Measurements from ENCODE around the gene ATG2A.

ATG2A gene

GRCh38 chr11:64894812-64895452, 22.1 kb downstream of the ATG2A start:
- no peak for TF ChIP-seq CTCF (IDR thresholded peaks at IDR 0.05)
- no peak for TF ChIP-seq ZFX (IDR thresholded peaks at IDR 0.05; ENCODE audit: borderline replicate concordance)
- H3K27ac ChIP-seq: no peak overlapping the region

- H3K27ac ChIP-seq: no peak overlapping the region
- no peak for TF ChIP-seq ZFX (IDR thresholded peaks at IDR 0.05; ENCODE audit: borderline replicate concordance)
- TF ChIP-seq CTCF (IDR thresholded peaks at IDR 0.05): peak; percentile 96
Measured at GRCh38 chr11:64894070-64894811, 22.8 kb downstream of the ATG2A start.

GRCh38 chr11:64893194-64894069, 23.6 kb downstream of the ATG2A start:
- peak overlapping the region; percentile 40 for H3K27ac ChIP-seq
- TF ChIP-seq ZFX (IDR thresholded peaks at IDR 0.05; ENCODE audit: borderline replicate concordance): no peak
- no peak for TF ChIP-seq CTCF (IDR thresholded peaks at IDR 0.05)

DNA sequence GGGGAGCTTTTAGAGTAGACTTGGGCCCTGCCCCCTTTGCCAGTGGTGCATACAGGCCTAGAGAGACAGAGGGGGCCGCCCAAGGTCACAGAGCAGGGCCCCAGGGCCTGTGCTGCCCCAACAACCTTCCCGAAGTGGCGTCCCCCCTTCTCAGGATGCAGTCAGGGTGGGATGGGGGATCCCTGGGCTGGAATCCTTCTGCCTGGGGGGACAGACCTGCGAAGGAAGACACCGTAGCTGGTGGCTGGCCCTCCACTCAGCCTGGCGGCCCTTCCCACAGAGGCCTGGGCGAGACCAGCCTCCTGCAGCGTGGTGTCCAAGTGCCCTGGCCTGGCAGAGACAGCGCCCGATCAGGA, 24.2 kb downstream of the ATG2A start:
- peak overlapping the region; percentile 40 for H3K27ac ChIP-seq
- no peak for TF ChIP-seq CTCF (IDR thresholded peaks at IDR 0.05)

DNA sequence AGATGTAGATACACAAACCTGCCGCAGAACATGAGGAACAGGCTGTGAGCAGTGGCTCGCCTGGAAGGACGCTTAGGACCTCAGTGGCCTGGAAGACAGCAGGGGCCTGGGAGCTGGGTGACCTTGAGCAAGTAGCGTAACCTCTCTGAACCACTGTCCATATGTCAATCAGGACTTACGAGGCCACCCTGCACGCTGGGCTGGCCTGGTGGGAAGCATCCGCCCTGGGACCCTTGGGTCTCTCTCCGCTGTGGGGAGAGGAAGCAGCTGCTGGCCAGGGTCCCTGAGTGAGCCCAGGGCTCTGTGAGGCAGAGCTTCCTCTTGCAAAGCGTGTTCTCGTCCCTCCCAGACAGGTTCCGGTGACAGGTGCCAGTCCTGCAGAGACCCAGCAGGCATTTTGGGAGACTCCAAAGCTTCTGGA, 24.6 kb downstream of the ATG2A start:
- no peak for TF ChIP-seq ZFX (IDR thresholded peaks at IDR 0.05; ENCODE audit: borderline replicate concordance)
- no peak for TF ChIP-seq CTCF (IDR thresholded peaks at IDR 0.05)
- H3K27ac ChIP-seq: peak overlapping the region; percentile 40; the same call in 1 of the 2 replicates

GRCh38 chr11:64891880-64892279, 25.1 kb downstream of the ATG2A start:
- no peak overlapping the region for H3K27ac ChIP-seq
- TF ChIP-seq CTCF (IDR thresholded peaks at IDR 0.05) (no peak), ZFX (IDR thresholded peaks at IDR 0.05; ENCODE audit: borderline replicate concordance) (no peak)

Data from 22Rv1 (cell line).